H1 (cell line): Measurements from ENCODE around the gene RAI14. TPM values are rescaled to one million over a fixed set of nuclear protein-coding genes. Genes with fewer than 3 reads are reported as not detected.

Experiments
- CTCF ChIA-PET: fragments of 300-600 bp; sonication (Branson Sonifier 250); formaldehyde crosslinking; loops from one replicate; lab custom pipeline; 2021; ENCODE audit not compliant: partially characterized antibody; lab: Charles Lee
- POLR2A ChIA-PET: fragments of 300-600 bp; sonication (Branson Sonifier 250); formaldehyde crosslinking; loops from one replicate; lab custom pipeline; 2021; ENCODE audit warnings: inconsistent platforms; ENCODE audit not compliant: partially characterized antibody; lab: Charles Lee
- DNase-seq, 2 experiments: peaks; one replicate each; pipeline versions ENCODE4 v3.0.0 to v3.0.0-alpha.2; 2010 to 2022; ENCODE audit warnings: low spot score in 2 of 2, low read depth in 1 of 2, mixed read lengths in 1 of 2
- FAIRE-seq: peaks from 2 replicates; lab custom pipeline; 2011; peaks lifted over from hg19 to GRCh38; lab: Jason Lieb, UNC
- H2AFZ ChIP-seq: 2 replicates; pipeline ENCODE4 v1.8.1; 2012; ENCODE audit warnings: low read length, inconsistent platforms
- H2AK5ac ChIP-seq: 2 replicates; pipeline ENCODE4 v1.6.1; 2013; ENCODE audit warnings: low read depth, low read length
- H2BK120ac ChIP-seq: replicated peaks from 2 replicates; pipeline ENCODE3; 2013; ENCODE audit warnings: low read depth, low read length, inconsistent platforms
- H2BK12ac ChIP-seq: 2 replicates; pipeline ENCODE4 v1.6.1; 2013; ENCODE audit warnings: low read depth, low read length
- H2BK15ac ChIP-seq: 2 replicates; pipeline ENCODE4 v1.6.1; 2013; ENCODE audit warnings: low read length
- H2BK20ac ChIP-seq: 2 replicates; pipeline ENCODE4 v1.6.1; 2013; ENCODE audit warnings: low read length
- H2BK5ac ChIP-seq: 2 replicates; pipeline ENCODE4 v1.6.1; 2013; ENCODE audit warnings: low read depth, low read length
- H3K14ac ChIP-seq: 2 replicates; pipeline ENCODE4 v1.6.1; 2013; ENCODE audit warnings: inconsistent platforms; ENCODE audit not compliant: insufficient read length
- H3K18ac ChIP-seq: 2 replicates; pipeline ENCODE4 v1.6.1; 2013; ENCODE audit warnings: low read length; ENCODE audit errors: extremely low read depth
- H3K23ac ChIP-seq: 2 replicates; pipeline ENCODE4 v1.6.1; 2013; ENCODE audit warnings: inconsistent platforms; ENCODE audit not compliant: insufficient read length
- H3K23me2 ChIP-seq: 2 replicates; pipeline ENCODE4 v1.6.1; 2013; ENCODE audit warnings: low read depth, low read length
- H3K27ac ChIP-seq: 2 replicates; pipeline ENCODE4 v1.6.1; 2011; ENCODE audit warnings: low read depth, low read length, inconsistent platforms
- H3K27me3 ChIP-seq, 4 experiments: replicated peaks in 1 of 4; 1 replicate in 1 of 4; 2 replicates in 3 of 4; pipeline versions ENCODE4 v1.6.1 to v1.8.1; 2011 to 2013; ENCODE audit warnings: low read length in 3 of 4, mild to moderate bottlenecking in 3 of 4, inconsistent platforms in 2 of 4, mixed read lengths in 2 of 4, moderate library complexity in 1 of 4; ENCODE audit not compliant: control insufficient read depth in 3 of 4, insufficient read depth in 3 of 4; ENCODE audit errors: extremely low read depth in 1 of 4
- H3K36me3 ChIP-seq, 4 experiments: 2 replicates each; pipeline versions ENCODE4 v1.6.1 to v1.8.1; 2011 to 2013; ENCODE audit warnings: mild to moderate bottlenecking in 4 of 4, low read length in 3 of 4, moderate library complexity in 2 of 4, control low read depth in 1 of 4, inconsistent platforms in 1 of 4; ENCODE audit not compliant: insufficient read depth in 4 of 4, control insufficient read depth in 2 of 4
- H3K4ac ChIP-seq: replicated peaks from 2 replicates; pipeline ENCODE3; 2013; ENCODE audit warnings: low read length, low read depth, mixed read lengths, inconsistent platforms; ENCODE audit not compliant: insufficient read length
- H3K4me1 ChIP-seq, 4 experiments: replicated peaks in 1 of 4; 1 replicate in 1 of 4; 2 replicates in 3 of 4; pipeline versions ENCODE4 v1.6.1 to v1.8.1; 2011 to 2013; ENCODE audit warnings: low read length in 3 of 4, inconsistent platforms in 2 of 4, mixed read lengths in 1 of 4; ENCODE audit not compliant: insufficient read depth in 4 of 4, control insufficient read depth in 3 of 4
- H3K4me2 ChIP-seq, 2 experiments: 2 replicates each; pipeline versions ENCODE4 v1.6.1 to v1.8.1; 2011 to 2013; ENCODE audit warnings: low read depth in 2 of 2, low read length in 2 of 2, control low read depth in 1 of 2, inconsistent platforms in 1 of 2, mild to moderate bottlenecking in 1 of 2; ENCODE audit not compliant: insufficient read depth in 1 of 2
- H3K4me3 ChIP-seq, 4 experiments: fragments of 200-600, 300-600 bp in 1 of 4; sonication (generic), shearing (Covaris generic), sonication (Bioruptor Twin) in 1 of 4; 2 replicates each; pipeline versions ENCODE4 v1.5.1 to v1.8.1; 2011 to 2016; ENCODE audit warnings: low read length in 4 of 4, low read depth in 3 of 4, control low read depth in 2 of 4, inconsistent platforms in 2 of 4, mild to moderate bottlenecking in 2 of 4, mixed read lengths in 1 of 4, moderate library complexity in 1 of 4; ENCODE audit not compliant: insufficient read depth in 2 of 4; ENCODE audit errors: extremely low read depth in 1 of 4
- H3K56ac ChIP-seq: replicated peaks from 2 replicates; pipeline ENCODE3; 2013; ENCODE audit warnings: low read depth, mild to moderate bottlenecking, mixed read lengths, low read length, inconsistent platforms; ENCODE audit not compliant: insufficient read length
- H3K79me1 ChIP-seq: 2 replicates; pipeline ENCODE4 v1.6.1; 2013; ENCODE audit warnings: low read depth, low read length, control low read depth
- H3K79me2 ChIP-seq, 2 experiments: 2 replicates each; pipeline versions ENCODE4 v1.6.1 to v1.8.1; 2012 to 2013; ENCODE audit warnings: low read length in 2 of 2, mild to moderate bottlenecking in 2 of 2, inconsistent platforms in 1 of 2; ENCODE audit not compliant: insufficient read depth in 2 of 2, control insufficient read depth in 1 of 2
- H3K9ac ChIP-seq, 4 experiments: replicated peaks in 1 of 4; 1 replicate in 1 of 4; 2 replicates in 3 of 4; pipeline versions ENCODE4 v1.6.1 to v1.8.1; 2011 to 2013; ENCODE audit warnings: low read depth in 3 of 4, low read length in 3 of 4, control low read depth in 2 of 4, mild to moderate bottlenecking in 2 of 4, moderate library complexity in 2 of 4, inconsistent platforms in 1 of 4; ENCODE audit errors: extremely low read depth in 1 of 4
- H3K9me3 ChIP-seq, 2 experiments: 2 replicates each; pipeline versions ENCODE4 v1.6.1 to v1.8.1; 2012 to 2013; ENCODE audit warnings: mild to moderate bottlenecking in 2 of 2, moderate library complexity in 2 of 2, control low read depth in 1 of 2, inconsistent platforms in 1 of 2, low read depth in 1 of 2, low read length in 1 of 2, mixed read lengths in 1 of 2; ENCODE audit not compliant: insufficient read depth in 2 of 2
- H4K20me1 ChIP-seq, 2 experiments: replicated peaks in 1 of 2; 2 replicates each; pipeline versions ENCODE3 to v1.8.1; 2011 to 2013; ENCODE audit warnings: inconsistent platforms in 2 of 2, low read length in 2 of 2, mild to moderate bottlenecking in 1 of 2; ENCODE audit not compliant: insufficient read depth in 2 of 2, control insufficient read depth in 1 of 2
- H4K5ac ChIP-seq: 2 replicates; pipeline ENCODE4 v1.6.1; 2013; ENCODE audit warnings: low read length, low read depth, mixed read lengths, inconsistent platforms; ENCODE audit not compliant: insufficient read length
- H4K8ac ChIP-seq: 2 replicates; pipeline ENCODE4 v1.8.0; 2013; ENCODE audit warnings: mild to moderate bottlenecking, moderate library complexity, low read length, inconsistent platforms; ENCODE audit not compliant: insufficient read depth; ENCODE audit errors: extremely low read depth
- H4K91ac ChIP-seq: replicated peaks from 2 replicates; pipeline ENCODE3; 2013; ENCODE audit warnings: low read length, mixed read lengths, inconsistent platforms; ENCODE audit not compliant: insufficient read length
- CHD1 ChIP-seq: IDR thresholded peaks from 2 replicates; pipeline ENCODE4 v1.6.1; 2012; ENCODE audit warnings: low read depth, low read length, improper control_type of control experiment
- EGR1 ChIP-seq: IDR thresholded peaks from 2 replicates; pipeline ENCODE4 v1.6.1; 2011; ENCODE audit warnings: low read depth, low read length, borderline replicate concordance
- MAFK ChIP-seq: IDR thresholded peaks from 2 replicates; pipeline ENCODE4 v1.6.1; 2012; ENCODE audit warnings: low read depth, mild to moderate bottlenecking, improper control_type of control experiment, low read length
- SRF ChIP-seq: IDR thresholded peaks from 2 replicates; pipeline ENCODE4 v1.6.1; 2011; ENCODE audit warnings: mild to moderate bottlenecking, low read depth, low read length, moderate library complexity
- polyA plus RNA-seq, 7 experiments: library from polyadenylated mRNA; depleted of rRNA in 3 of 7; stranded (reverse) in 5 of 7; unstranded in 2 of 7; fragments of >200 nt in 5 of 7; fragments of 200-250 nt in 2 of 7; gene quantifications; 1 replicate in 5 of 7; 2 replicates in 1 of 7; 4 replicates in 1 of 7; pipeline versions ENCODE4 v1.2.1 to v1.2.3, GENCODE V29; 2011 to 2013; ENCODE audit warnings: missing spikeins in 2 of 7, mixed read lengths in 2 of 7
- total RNA-seq: library from RNA; stranded (reverse); fragmentation: NEBNext Ultra II Directional; extraction: Animal tissue kit (Norgen Biotek cat#: 25700); gene quantifications from 2 replicates; pipeline ENCODE4 v1.2.1, GENCODE V29; 2021

Gene RAI14
- total and polyA plus RNA-seq, 2 of the 8 experiments (the other 6 are each of a cell fraction or from before 2014, with no cell fraction given): 48.4 to 210 TPM

DNA sequence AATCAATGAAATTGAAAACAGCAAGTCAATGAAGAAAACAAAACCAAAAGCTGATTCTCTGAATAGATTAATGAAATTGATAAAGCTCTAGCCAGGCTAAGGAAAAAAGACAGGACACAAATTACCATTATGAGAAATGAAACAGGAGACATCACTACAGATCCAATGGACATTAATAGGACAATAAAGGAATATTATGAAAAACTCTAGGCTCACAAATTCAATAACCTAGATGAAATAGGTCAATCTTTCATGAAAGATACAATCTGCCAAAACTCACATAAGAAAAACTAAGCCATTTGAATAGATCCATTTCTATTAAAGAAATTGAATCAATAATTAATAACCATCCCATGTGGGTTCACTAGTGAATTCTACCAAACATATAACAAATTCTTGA, 220.1 kb downstream of the RAI14 start:
- Histone ChIP-seq H3K14ac (no peak overlapping the region), H3K4me3 (no peak overlapping the region), H3K23ac (no peak overlapping the region), H2BK120ac (no peak overlapping the region), H2AFZ (no peak overlapping the region), H4K5ac (no peak overlapping the region), H3K4me2 (no peak overlapping the region), H3K56ac (no peak overlapping the region), H3K4me1 (no peaks in the 10 kb centered on the region), H3K27me3 (no peaks in the 10 kb centered on the region), H2BK5ac (no peak overlapping the region), H3K23me2 (no peaks in the 10 kb centered on the region), H2BK15ac (no peak overlapping the region), H3K4ac (no peak overlapping the region), H3K9me3 (peaks cover 0 to 2% of the 10 kb centered on the region in 2 experiments; a peak in 2 of 4 replicates), H3K36me3 (no peaks in the 10 kb centered on the region), H2BK20ac (no peak overlapping the region), H2BK12ac (no peak overlapping the region), H3K18ac (no peak overlapping the region), H4K8ac (no peak overlapping the region), H4K91ac (no peak overlapping the region), H3K79me2 (no peaks in the 10 kb centered on the region), H2AK5ac (no peak overlapping the region), H4K20me1 (no peaks in the 10 kb centered on the region), H3K27ac (no peak overlapping the region), H3K9ac (no peak overlapping the region), H3K79me1 (no peaks in the 10 kb centered on the region)
- TF ChIP-seq CHD1: no peak
- TF ChIP-seq EGR1: no peak
- TF ChIP-seq MAFK: no peak
- no peak for TF ChIP-seq SRF
- no peak for DNase-seq
- ChIA-PET CTCF (interaction anchor here (0.6 to 1.1 kb wide), 2 partner anchors 30 to 208 kb away, joined by 4 read pairs; no protein-coding TSS in a partner anchor), POLR2A (no interaction called here)
- no peak for FAIRE-seq
